VCaP (cell line): ENCODE data around the gene TSHZ2.

Source experiments
- H3K27ac ChIP-seq: fragments of 450-650 bp; 2 replicates; pipeline ENCODE4 v1.5.1; 2017
- CTCF ChIP-seq: fragments of 450-650 bp; conservative IDR thresholded peaks from 2 replicates; pipeline ENCODE4 v1.5.1; 2017; ENCODE audit warnings: mild to moderate bottlenecking, moderate library complexity

The TSHZ2 gene

GRCh38 chr20:53379014-53379832 is 407.1 kb downstream of the TSHZ2 start:
- no peak for TF ChIP-seq CTCF
- H3K27ac ChIP-seq: peak overlapping the region; percentile 90

GRCh38 chr20:53379833-53380120 is 407.6 kb downstream of the TSHZ2 start:
- TF ChIP-seq CTCF: no peak
- peak overlapping the region; percentile 90 for H3K27ac ChIP-seq

GRCh38 chr20:53381568-53382262 is 409.6 kb downstream of the TSHZ2 start:
- 0 out of 2 replicates have a peak, but pooled peaks have one; percentile 15 for TF ChIP-seq CTCF
- H3K27ac ChIP-seq: no peak overlapping the region; the same call in 1 of the 2 replicates

GRCh38 chr20:53382263-53382844 is 410.2 kb downstream of the TSHZ2 start:
- no peak overlapping the region; the same call in 1 of the 2 replicates for H3K27ac ChIP-seq
- TF ChIP-seq CTCF: no peak

- TF ChIP-seq CTCF: no peak
- H3K27ac ChIP-seq: no peak overlapping the region; the same call in 1 of the 2 replicates
Observed at GRCh38 chr20:53383916-53384315, 411.8 kb downstream of the TSHZ2 start.

- no peak overlapping the region; the same call in 1 of the 2 replicates for H3K27ac ChIP-seq
- no peak for TF ChIP-seq CTCF
Observed at GRCh38 chr20:53384392-53384791, 412.2 kb downstream of the TSHZ2 start.
